ENCODE measurements around the gene LYPD6.

- no peak for TF ChIP-seq EZH2phosphoT487 (IDR thresholded peaks at IDR 0.05; ENCODE audit: insufficient read depth, low read depth)
- TF ChIP-seq EZH2 (IDR thresholded peaks at IDR 0.05; ENCODE audit: insufficient read depth, poor library complexity, severe bottlenecking), result no peak
Observed at GRCh38 chr2:149290662-149291061, 39.7 kb upstream of the LYPD6 start.

Measured in GM23248 (cell line).